Activated T-cell treated with anti-CD3 and anti-CD28 coated beads, Interleukin-2, amount 50 U/mL, for 48 hours (primary cell): Measurements from ENCODE around the gene BBS9.

ENCODE experiments used
- DNase-seq, 2 experiments: peaks; one replicate each; pipeline ENCODE4 v3.0.0-alpha.2; 2020

BBS9 gene

DNA sequence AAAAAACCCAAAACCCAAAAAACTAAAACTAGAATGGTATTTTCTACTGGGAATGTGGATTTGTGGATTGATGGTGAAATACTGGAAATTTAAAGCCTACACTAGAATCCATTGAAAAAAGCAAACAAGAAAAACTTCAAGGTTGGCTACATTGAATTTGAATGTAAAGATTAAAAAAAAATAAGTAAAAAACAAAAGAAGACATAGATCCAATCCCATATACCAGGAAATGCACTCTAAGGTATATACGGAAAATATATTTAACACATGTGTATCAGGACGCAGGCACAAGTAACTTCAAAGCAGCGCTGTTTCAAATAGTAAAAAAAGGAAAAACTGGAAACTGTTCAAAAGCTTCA is 754 bp upstream of the BBS9 start:
- no peak for DNase-seq

DNA sequence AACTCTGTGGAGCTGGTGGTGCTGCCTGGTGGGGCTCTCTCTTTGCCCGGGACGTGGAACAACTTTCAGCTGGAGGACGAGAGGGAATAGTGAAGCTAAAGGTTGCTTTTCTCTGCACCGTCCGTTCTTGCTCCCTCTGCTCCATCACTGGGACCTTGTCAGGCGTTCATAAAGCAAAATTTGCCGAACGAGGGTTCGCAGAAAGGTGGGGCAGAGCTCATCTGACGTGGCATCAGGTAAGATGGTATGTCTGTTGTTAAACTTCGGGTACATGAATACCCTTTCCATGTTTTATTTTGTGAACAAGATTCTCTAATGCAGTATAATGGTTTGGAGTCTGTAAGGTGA is 416 bp downstream of the BBS9 start:
- no peak for DNase-seq

DNA sequence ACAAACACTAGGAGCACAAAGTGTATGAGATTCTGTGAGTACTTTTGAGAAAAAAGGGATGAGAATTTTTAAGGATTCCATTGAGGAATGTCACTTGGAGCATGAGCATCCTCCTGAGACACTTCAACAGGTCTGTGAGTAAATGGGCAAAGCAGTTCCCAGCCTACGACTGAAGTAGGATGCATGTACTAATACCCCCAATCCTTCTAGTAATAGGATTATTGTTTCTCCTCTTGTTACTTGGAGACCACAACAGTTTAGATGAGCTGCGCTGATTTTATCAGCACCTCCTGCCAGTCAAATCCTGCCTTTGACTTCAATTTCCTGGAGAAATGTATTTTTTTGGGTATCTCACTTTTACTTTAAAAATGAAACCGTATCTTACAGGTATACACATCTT is 820 bp downstream of the BBS9 start:
- no peak for DNase-seq

DNA sequence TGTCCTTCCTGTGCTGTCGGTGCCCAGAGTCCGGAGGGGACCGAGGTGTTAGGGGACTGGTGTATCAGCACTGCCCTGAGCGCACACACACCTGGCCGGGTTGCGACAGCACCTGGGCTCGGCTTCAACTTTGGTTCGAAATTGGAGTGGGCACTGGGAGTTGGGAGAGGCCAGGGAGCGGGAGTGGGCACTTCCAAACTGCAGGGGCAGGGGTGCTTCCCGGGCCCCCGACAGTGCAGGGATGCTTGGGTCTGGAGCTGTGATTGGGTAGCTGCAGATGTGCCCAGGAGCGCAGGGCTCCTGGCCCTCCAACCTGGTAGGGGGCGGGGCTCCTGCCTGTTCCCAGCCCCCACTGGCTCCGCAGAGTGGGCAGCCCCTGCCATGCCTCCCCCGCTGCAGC is 7.7 kb downstream of the BBS9 start:
- no peak for DNase-seq

DNA sequence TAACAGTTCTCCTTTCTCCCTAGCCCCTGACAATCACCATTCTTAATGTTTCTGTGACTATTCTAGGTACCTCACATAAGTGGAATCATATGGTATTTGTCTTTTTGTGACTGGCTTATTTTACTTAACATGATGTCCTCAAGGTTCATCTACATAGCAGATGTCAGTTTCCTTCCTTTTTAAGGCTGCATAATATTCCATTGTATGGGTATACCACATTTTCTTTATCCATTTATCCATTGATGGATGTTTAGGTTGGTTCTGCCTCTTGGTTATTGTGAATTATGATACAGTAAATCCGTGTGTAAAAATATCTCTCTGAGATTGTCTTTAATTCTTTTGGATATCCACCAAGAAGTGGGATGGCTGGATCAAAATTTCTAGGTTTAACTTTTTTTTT is 13.2 kb downstream of the BBS9 start:
- no peak for DNase-seq

DNA sequence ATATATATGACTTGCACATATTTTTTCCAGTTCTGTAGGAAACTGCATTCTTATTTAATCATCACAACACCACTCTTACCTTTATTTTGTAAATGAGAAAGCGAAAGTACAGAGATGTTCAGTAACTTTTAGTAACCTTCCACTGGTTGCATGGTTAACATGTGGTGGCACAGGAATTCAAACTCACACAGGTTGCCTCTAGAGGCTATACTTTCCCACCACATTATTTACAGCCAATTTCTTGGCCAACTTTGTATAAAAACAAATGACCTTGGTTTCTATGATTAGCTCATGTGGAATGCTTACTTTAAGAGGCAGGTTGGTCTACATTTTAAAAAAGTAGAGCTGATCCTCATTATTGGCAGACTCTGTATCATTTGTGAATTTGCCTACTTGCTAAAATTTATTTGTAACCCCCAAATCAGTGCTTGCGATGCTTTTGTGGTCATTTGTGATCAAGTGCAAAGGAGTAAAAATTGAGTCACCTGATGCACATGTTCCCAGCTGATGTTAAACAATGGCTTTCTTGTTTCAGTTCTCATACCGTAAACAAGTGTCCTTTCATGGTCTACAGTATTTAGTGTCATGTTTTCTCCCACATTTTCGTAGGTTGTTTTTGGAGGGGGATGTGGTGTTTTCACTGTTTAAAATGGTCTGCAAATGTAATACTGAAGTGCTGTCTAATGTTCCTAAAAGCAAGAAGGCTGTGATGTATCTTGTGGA is 14.8 kb downstream of the BBS9 start:
- no peak for DNase-seq

DNA sequence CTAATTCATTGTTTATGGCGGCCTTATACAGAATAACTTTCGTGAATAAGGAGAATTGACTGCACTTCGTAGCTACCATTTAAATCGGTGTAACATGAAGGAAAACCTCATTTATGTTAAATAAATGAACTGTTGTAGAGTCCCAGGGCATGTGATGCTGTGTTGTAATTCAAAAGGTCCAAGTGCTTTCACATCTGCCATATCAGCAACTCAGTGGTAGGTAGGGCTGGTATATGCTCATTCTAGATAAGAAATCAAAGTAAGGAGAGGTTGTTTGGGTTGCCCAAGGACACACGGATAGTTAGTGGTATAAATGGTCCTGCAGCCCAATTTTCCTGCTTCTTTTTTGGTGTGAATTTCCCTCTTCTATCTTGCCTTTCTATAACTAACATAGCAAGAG is 15.8 kb downstream of the BBS9 start:
- DNase-seq = no peak

DNA sequence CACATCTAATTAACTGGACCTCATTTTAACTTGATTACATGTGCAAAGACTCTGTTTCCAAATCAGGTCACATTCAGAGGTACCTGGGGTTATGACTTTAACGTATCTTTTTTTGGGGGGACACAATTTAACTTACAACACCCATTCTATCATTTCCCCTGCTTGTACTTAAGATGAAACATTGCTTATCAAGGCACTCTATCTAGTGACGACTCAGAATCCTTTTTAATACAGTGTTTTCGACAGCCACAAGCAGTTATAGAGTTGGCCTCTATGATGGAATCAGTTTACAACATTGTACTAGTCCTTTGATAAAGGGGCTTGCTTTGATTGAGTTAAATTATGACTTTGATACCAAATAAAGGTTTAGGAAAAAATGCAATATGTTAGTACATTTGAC is 22.7 kb downstream of the BBS9 start:
- DNase-seq = no peak

DNA sequence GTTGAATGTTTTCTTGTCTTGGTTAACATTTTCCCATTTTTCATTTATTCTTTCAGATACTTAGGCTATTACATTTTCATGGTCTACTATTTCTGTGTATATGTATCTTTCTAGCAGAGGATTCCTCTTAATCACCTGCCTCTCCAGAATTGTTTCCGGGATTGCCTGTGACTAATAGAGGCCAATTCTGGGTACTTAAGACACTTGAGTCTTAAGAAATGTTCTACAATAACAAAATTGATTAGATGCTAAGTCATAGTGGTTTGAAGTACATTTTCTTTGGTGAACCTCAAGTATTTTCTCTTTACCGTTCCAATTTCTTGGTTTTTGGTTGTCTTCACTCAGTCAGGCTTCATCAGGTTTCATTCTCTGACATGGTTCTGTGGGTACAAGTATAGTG is 26.4 kb downstream of the BBS9 start:
- no peak for DNase-seq

DNA sequence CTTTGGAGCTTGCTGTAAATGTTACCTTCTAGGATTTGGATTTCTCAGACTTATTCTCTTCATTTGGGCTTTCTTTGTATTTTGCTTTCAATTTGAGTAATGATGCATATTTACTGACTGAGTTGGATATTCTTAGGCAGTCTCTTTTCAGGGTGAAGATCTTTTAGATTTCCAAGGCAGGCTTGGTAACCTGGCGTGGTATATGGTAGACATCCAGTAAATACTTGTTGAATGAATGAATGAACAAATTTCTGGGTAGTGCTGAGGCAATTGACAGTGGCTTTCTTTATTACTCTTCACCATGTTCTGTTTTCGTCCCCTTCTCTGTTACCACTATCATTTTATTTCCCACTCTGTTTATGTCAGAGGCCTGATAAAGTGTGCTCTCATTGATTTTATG is 27.1 kb downstream of the BBS9 start:
- DNase-seq = no peak

DNA sequence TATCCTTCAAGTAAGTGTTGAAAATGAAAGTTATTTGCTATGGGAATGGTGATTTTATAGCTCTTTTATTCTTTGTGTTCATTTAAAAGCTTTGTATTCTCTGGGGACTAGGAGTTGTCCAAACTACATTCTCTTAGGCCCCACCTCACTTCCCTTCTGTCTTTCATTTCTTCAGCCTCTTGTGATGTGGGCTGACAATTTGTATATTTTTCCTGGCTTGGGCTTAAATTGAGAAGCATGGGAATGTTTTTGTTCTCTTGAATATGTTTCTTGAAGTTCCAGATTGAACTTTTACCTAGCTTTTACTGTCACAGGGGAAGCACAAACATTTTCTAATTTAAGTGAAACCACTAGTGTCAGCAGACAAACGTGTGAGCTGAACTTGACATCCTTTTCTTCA is 27.9 kb downstream of the BBS9 start:
- DNase-seq = no peak

DNA sequence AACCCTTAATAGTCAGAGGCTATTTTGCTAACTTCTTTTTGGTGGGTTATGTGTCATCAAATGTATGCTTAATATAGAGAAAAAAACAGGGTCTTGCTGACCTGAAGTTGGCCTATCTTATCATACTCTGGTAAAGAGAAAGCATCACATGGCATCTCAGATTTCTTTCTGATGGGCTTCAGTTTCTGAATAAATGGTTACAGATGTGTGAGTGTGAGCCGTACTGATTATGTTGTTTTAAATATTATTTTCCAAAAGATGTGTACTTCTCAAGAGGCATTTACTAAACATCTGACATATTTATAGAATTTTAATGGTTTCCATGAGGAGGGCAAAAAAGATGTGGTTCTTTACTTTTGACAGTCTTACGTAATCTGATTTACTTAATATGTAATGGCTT is 28.4 kb downstream of the BBS9 start:
- no peak for DNase-seq

DNA sequence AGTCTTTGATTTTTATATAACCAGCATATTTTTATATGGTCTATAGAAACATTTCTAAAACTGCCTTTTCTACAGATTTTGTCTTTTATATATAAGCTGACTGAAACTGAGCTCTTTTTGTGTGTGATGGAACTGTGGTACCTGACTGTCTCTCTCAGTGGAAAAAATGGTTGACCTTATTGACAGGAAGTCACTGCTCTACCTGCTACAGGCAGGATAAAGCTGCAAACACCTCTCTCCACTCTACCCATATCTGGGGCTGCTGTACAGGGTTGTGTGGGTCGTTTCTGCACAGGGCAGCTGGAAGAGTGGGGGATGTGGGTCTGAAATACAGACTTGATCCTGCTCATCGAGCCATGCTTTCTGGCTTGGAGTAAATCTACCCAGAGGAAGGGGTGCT is 48.5 kb downstream of the BBS9 start:
- DNase-seq = no peak

DNA sequence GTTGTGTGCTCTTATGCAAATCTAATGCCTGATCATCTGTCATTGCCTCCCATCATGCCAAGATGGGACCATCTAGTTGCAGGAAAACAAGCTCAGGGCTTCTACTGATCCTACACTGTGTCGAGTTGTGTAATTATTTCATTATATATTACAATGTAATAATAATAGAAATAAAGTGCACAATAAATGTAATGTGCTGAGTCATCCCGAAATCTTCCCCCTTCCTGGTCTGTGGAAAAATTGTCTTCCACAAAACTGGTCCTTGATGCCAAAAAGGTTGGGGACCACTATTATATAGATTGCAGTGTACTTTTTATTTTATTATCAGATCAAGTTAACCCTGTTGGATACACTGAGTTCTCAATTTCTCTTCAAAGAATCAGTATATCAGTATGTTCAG is 50.2 kb downstream of the BBS9 start:
- no peak for DNase-seq

DNA sequence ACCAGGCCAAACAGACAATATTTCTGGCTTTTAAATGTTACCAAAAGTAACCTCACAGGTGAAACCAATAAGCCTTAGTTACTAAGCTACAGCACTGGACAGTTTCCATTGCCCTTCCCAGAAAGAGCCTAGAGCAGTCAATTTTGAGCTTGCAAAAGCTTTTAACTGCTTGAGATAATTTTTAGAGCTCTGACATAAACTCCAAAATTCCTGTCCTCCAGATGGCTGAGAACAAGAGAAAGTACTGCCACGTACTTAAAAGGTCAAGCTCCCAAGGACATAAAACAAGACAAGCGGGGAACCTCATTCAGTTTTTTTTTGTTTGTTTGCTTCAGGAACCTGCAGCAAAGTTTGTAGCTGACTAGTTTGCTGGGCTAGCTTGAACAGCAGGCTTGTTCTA is 54.1 kb downstream of the BBS9 start:
- no peak for DNase-seq

DNA sequence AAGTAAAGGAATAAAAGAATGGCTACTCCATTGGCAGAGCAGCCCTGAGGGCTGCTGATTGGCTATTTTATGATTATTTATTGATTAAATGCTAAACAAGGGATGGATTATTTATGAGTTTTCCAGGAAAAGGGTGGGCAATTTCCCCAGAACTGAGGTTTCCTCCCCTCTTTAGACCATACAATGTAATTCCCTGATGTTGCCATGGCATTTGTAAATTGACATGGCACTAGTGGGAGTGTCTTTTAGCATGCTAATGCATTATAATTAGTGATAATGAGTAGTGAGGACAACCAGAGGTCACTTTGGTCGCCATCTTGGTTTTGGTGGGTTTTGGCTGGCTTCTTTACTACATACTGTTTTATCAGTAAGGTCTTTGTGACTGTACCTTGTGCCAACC is 55.5 kb downstream of the BBS9 start:
- DNase-seq = no peak

DNA sequence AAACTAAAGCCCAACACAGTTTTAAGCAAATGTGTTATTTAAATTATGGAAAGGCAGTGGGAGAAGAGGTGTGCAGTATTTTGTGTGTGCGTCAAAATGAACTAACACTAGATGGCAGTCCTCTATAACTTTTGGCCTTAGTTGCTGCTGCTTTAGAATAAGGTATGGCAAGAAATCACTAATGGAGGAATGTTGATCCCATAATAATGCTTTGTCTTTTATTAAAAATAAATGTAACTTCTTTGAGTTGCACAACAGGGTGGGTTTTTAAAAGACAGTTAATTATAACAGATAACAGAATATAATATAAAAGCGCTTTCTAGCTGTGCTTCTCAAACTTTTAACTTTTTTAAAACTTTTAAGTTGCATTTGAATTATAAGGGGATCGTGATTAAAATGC is 56.4 kb downstream of the BBS9 start:
- DNase-seq = no peak

DNA sequence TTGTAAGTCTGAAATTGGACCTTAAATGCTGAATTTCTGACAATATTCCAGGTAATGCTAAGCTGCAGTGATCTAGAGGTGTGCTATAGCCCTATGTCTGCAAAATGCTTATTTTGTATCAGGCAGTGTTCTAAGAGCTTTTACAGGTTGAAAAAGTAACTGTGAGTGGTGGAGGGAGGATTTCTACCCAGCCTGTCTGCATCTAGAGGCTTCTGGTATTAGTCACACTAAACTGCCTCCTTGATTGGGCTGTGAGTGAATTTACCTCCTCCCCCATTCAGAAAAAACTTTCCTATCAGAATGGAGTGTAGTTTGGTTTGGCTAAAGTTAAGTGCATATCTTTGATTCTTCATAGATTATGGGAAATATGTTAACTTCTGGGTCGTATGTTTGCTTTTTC is 56.8 kb downstream of the BBS9 start:
- no peak for DNase-seq

DNA sequence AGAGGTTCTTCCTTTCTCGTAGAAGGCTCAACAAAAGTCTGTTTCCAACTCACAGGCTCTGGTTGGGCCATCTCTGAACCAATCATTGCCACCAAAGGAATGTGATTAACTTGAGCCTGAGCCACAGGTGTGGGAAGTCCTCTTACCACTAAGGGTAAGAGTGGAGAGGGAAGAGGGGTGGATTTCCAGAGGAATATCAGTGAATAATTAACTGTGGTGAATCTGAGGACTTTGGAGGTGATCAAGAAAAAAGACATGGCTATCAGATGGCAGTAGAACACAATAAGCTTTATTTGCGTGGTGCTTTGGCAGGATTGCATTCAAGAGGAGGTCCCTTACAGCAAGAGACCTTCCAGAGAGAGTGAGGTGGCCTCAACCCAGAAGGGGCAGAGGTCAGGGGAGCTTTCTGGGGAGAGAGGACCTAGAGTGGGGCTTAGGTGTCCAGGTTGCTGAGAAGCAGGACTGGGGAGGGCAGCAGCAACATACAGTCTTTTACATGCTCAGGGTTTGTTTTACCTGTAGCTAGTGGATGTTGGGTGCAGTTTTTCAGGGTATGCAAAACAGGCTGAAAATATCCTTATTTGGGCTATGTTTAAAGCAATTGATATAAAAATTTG is 61.4 kb downstream of the BBS9 start:
- DNase-seq = no peak

DNA sequence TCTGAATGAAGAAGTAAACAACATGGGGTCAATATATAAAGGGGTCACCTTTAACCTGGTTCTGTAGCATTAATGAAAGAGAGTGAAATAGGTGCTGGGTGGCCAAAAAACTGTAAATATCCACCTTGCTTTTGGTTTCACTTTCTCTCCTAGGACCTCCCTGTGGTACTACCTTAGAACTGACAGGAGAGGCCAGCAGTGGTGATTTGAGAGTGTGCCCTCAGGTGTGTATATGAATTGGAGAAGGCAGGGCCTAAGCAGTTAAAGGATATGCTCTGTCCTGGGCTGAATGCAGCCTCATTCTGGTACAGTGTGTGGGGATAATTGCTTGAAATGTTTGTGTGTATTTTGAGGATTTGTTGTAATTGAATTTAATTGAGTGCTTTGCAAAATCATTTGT is 62.0 kb downstream of the BBS9 start:
- DNase-seq = no peak

DNA sequence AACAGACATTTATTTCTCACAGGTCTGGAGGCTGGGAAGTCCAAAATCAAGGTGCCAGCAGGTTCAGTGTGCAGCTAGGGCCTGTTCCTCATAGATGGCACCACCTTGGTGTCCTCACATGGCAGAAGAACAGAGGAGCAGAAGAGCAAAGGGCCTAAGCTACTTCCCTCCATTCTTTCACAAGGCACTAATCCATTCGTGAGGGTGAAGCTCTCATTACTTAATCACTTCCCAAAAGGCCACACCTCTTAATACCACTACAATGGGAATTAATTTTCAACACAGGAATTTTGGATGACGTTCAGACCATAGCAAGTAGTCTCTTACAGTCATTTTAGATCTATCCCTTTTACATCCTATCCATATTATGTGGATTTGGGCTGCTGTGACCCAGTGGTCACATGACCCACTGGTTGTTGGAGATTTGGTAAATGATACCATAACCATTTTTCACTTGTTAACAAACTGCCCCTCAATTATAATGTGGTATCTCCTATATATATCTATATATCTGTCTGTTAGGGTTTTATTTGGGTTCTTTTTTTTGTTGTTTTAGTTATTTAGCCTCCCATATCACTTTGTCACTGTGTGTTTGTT is 63.4 kb downstream of the BBS9 start:
- no peak for DNase-seq

DNA sequence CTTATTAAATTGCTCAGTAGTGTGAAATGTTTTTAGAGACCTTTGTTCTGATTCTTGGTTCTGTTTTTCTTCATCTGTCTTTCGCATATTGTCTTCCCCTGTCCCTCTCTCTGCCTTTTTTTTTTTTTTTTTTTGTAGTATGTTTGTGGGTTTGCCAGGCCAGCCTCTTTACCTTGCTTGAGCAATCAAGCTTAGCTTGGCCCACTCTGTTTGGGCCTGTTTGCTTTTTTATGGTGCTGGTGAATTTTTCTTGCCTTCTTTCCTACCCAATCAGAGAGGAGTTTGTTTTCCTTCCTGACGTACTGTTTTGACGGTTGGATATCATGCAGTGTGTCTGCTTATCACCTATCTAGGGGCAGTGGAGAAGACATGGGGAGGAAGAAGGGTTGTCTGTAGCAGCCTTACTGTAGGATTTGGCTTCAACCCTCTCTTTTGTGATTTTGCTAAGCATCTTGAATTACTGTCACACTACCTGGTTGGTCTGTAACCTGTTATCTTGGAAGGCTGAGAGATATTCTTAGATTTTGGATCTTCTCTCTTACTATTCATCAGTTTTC is 64.0 kb downstream of the BBS9 start:
- DNase-seq = no peak

DNA sequence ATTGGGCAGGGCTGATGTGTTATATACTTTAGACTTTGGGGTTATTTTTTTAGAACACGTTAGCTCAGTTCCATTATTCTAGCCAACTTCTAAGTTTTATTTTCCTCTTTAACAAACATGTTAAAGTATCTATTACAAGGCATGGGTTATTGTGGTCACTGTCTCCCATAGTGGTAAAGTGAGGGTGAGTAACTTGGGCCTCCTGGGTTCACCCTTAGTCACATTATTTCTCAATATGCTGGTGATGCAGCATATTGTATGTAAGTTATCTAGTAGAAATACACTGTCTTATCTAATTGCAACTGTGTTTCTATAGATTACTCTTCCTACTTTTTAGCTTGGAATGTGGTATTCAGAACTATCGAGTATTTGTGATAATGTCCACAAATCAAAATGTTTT is 65.9 kb downstream of the BBS9 start:
- no peak for DNase-seq

DNA sequence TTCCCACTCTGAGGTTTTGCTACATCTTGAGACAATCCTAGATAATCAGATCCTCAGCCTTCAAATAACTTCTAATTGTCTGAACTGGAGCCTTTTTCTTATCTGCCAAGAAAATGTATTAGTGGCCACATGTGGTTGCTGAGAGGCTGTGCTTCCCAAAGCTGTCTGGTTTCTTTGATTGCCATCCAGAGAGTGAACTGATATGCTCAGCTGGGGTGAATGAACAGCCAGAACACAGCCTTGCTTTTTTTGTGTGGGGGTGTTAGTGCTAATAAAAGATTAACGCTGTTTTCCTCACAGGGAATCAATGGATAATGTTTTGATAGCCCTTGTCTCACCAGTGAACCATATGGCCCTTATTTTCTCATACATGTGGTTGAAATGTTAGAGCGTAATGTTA is 66.9 kb downstream of the BBS9 start:
- DNase-seq = no peak

DNA sequence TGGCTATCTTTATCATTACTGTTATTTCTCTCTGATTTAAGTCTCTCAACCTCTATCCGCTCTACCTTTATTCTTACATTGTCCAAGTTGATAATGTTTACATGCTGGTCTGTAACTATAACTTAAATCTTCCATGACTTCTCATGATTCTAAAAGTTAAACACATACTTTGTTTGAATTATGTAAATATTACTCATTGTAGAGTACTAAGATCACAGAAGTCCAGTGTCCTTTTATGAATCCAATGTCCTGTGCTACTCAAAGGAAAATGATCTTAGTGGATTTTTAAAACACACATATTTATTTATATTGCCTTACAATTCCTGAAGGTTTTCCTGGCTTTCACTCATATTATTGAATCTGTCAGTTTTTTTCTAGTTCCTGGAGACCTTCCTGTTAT is 70.9 kb downstream of the BBS9 start:
- DNase-seq = no peak
